Keratinocyte (primary cell): ENCODE results near the gene PCK1. TPM values are rescaled to one million over a fixed set of nuclear protein-coding genes. Genes with fewer than 3 reads are reported as not detected.

ENCODE experiments used
- DNase-seq: peaks from one replicate; pipeline ENCODE4 v3.0.0-alpha.2; 2011; ENCODE audit warnings: low read depth, missing footprints, low spot score
- FAIRE-seq: peaks from 2 replicates; lab custom pipeline; 2011; peaks lifted over from hg19 to GRCh38; lab: Jason Lieb, UNC
- H2AFZ ChIP-seq: 2 replicates; pipeline ENCODE4 v1.6.0; 2012; ENCODE audit warnings: low read length, control low read depth, inconsistent platforms; ENCODE audit not compliant: control insufficient read depth
- H3K27ac ChIP-seq: 2 replicates; pipeline ENCODE4 v1.5.1; 2011; ENCODE audit warnings: low read length; ENCODE audit not compliant: control insufficient read depth, insufficient read depth
- H3K27me3 ChIP-seq: 3 replicates; pipeline ENCODE4 v1.6.0; 2011; ENCODE audit warnings: low read length; ENCODE audit not compliant: control insufficient read depth, insufficient read depth; ENCODE audit errors: extremely low read depth
- H3K36me3 ChIP-seq, 2 experiments: 2 replicates in 1 of 2; 3 replicates in 1 of 2; pipeline ENCODE4 v1.5.1; 2011; ENCODE audit warnings: low read length in 2 of 2, mild to moderate bottlenecking in 1 of 2; ENCODE audit not compliant: control insufficient read depth in 2 of 2, insufficient read depth in 2 of 2; ENCODE audit errors: extremely low read depth in 1 of 2
- H3K4me1 ChIP-seq: 3 replicates; pipeline ENCODE4 v1.5.1; 2011; ENCODE audit warnings: low read length; ENCODE audit not compliant: control insufficient read depth, insufficient read depth; ENCODE audit errors: extremely low read depth
- H3K4me2 ChIP-seq: 3 replicates; pipeline ENCODE4 v1.6.0; 2011; ENCODE audit warnings: low read depth, low read length; ENCODE audit not compliant: control insufficient read depth, insufficient read depth; ENCODE audit errors: extremely low read depth
- H3K4me3 ChIP-seq, 3 experiments: fragments of 200-600 bp in 1 of 3; sonication (generic) in 1 of 3; 2 replicates in 2 of 3; 3 replicates in 1 of 3; pipeline ENCODE4 v1.5.1; 2011 to 2016; ENCODE audit warnings: low read length in 3 of 3, mild to moderate bottlenecking in 3 of 3, control low read depth in 2 of 3, inconsistent platforms in 1 of 3, low read depth in 1 of 3, mixed read lengths in 1 of 3, mixed run types in 1 of 3, moderate library complexity in 1 of 3; ENCODE audit not compliant: control insufficient read depth in 2 of 3, insufficient read depth in 2 of 3; ENCODE audit errors: extremely low read depth in 1 of 3
- H3K79me2 ChIP-seq: 2 replicates; pipeline ENCODE4 v1.6.0; 2012; ENCODE audit warnings: low read length; ENCODE audit not compliant: control insufficient read depth, insufficient read depth
- H3K9ac ChIP-seq: 3 replicates; pipeline ENCODE4 v1.6.0; 2011; ENCODE audit warnings: low read length; ENCODE audit not compliant: control insufficient read depth, insufficient read depth; ENCODE audit errors: extremely low read depth
- H3K9me1 ChIP-seq: 3 replicates; pipeline ENCODE4 v1.6.0; 2011; ENCODE audit warnings: low read length; ENCODE audit not compliant: control insufficient read depth, insufficient read depth; ENCODE audit errors: extremely low read depth
- H3K9me3 ChIP-seq: 2 replicates; pipeline ENCODE4 v1.5.1; 2012; ENCODE audit warnings: low read depth, low read length; ENCODE audit not compliant: control insufficient read depth
- H4K20me1 ChIP-seq: 3 replicates; pipeline ENCODE4 v1.6.0; 2011; ENCODE audit warnings: low read length; ENCODE audit not compliant: control insufficient read depth, insufficient read depth; ENCODE audit errors: extremely low read depth
- CTCF ChIP-seq, 3 experiments: IDR thresholded peaks in 1 of 3; conservative IDR thresholded peaks in 1 of 3; optimal IDR thresholded peaks in 1 of 3; 2 replicates in 2 of 3; 3 replicates in 1 of 3; pipeline versions ENCODE3 to v1.5.1; 2011; ENCODE audit warnings: low read length in 3 of 3, mild to moderate bottlenecking in 3 of 3, moderate library complexity in 2 of 3, control low read depth in 1 of 3, inconsistent platforms in 1 of 3; ENCODE audit not compliant: insufficient read depth in 2 of 3; ENCODE audit errors: extremely low read depth in 1 of 3
- EZH2 ChIP-seq: IDR thresholded peaks from one replicate; pipeline ENCODE4 v1.6.1; 2012; ENCODE audit warnings: inconsistent platforms, mild to moderate bottlenecking, low read length, moderate library complexity
- dilution Hi-C: fragments of 300-500 bp; cut with MboI; formaldehyde crosslinking; loops from one replicate; pipeline ENCODE4 v1.7.0; 2020; ENCODE audit warnings: low sequenced_read_pairs; ENCODE audit not compliant: extremely low pct_ligation_motif_present
- polyA plus RNA-seq, 5 experiments: library from polyadenylated mRNA; depleted of rRNA in 3 of 5; stranded (reverse) in 3 of 5; stranded (forward) in 1 of 5; unstranded in 1 of 5; fragments of >200 nt; gene quantifications; 1 replicate in 1 of 5; 2 replicates in 3 of 5; 3 replicates in 1 of 5; pipeline versions ENCODE4 v1.2.1 to v1.2.3, GENCODE V29; 2011 to 2012; ENCODE audit warnings: missing spikeins in 2 of 5, low read depth in 1 of 5, low replicate concordance in 1 of 5

Gene PCK1
- polyA plus RNA-seq, 1 donor (not counting 4 experiments of a cell fraction or from before 2014, with no cell fraction given) = not detected

GRCh38 chr20:57574954-57575353, 14.0 kb downstream of the PCK1 start:
- no peak overlapping the region for H3K4me2 ChIP-seq
- TF ChIP-seq EZH2 (no peak), CTCF (optimal IDR thresholded peaks at IDR 0.05 in 1 of 3, IDR thresholded peaks at IDR 0.05 in 1 of 3, conservative IDR thresholded peaks at IDR 0.05 in 1 of 3; ENCODE audit: extremely low read depth in 1 of 3, insufficient read depth in 2 of 3, low read length in 3 of 3) (no peak)
- FAIRE-seq (no peak), DNase-seq (no peak)
- no peak overlapping the region for H2AFZ ChIP-seq
- no peaks in the 10 kb centered on the region for H3K4me1 ChIP-seq
- no peak overlapping the region for H3K9ac ChIP-seq
- dilution Hi-C loops = no loop called here
- no peaks in the 10 kb centered on the region for H3K36me3 ChIP-seq
- no peak overlapping the region for H3K4me3 ChIP-seq
- H3K27ac ChIP-seq = no peak overlapping the region
- H4K20me1 ChIP-seq = peaks cover 2% of the 10 kb centered on the region
- no peaks in the 10 kb centered on the region for H3K9me3 ChIP-seq
- no peaks in the 10 kb centered on the region for H3K79me2 ChIP-seq
- H3K9me1 ChIP-seq = no peaks in the 10 kb centered on the region
- peaks cover 53% of the 10 kb centered on the region for H3K27me3 ChIP-seq

- no peak overlapping the region for H3K4me2 ChIP-seq
Observed at GRCh38 chr20:57576002-57576401, 15.1 kb downstream of the PCK1 start.

More at GRCh38 chr20:57576002-57576401, 15.1 kb downstream of the PCK1 start:
- H3K79me2 ChIP-seq = no peaks in the 10 kb centered on the region
- H3K4me1 ChIP-seq = no peaks in the 10 kb centered on the region
- DNase-seq = no peak
- dilution Hi-C loops = no loop called here
- H3K4me3 ChIP-seq = no peak overlapping the region
- no peak overlapping the region for H2AFZ ChIP-seq
- no peaks in the 10 kb centered on the region for H3K9me1 ChIP-seq
- no peak overlapping the region for H3K27ac ChIP-seq
- H3K9ac ChIP-seq = no peak overlapping the region
- peaks cover 2% of the 10 kb centered on the region for H4K20me1 ChIP-seq
- peaks cover 63% of the 10 kb centered on the region for H3K27me3 ChIP-seq
- no peaks in the 10 kb centered on the region for H3K36me3 ChIP-seq
- H3K9me3 ChIP-seq = no peaks in the 10 kb centered on the region
- FAIRE-seq = no peak
- TF ChIP-seq EZH2 (no peak), CTCF (optimal IDR thresholded peaks at IDR 0.05 in 1 of 3, IDR thresholded peaks at IDR 0.05 in 1 of 3, conservative IDR thresholded peaks at IDR 0.05 in 1 of 3; ENCODE audit: extremely low read depth in 1 of 3, insufficient read depth in 2 of 3, low read length in 3 of 3) (no peak)
